Adrenal gland (tissue), 12 donors: ENCODE results near the gene STON2. TPM values are rescaled to one million over a fixed set of nuclear protein-coding genes. Genes with fewer than 3 reads are reported as not detected.

Experiments
- DNase-seq, 7 donors: peaks; one replicate each; pipeline ENCODE4 v3.0.0-alpha.2; 2019 to 2020
- H3K27ac ChIP-seq, 5 donors: fragments of 200-600 bp; sonication (generic) in 4 of 5; 1 replicate in 3 of 5; 2 replicates in 2 of 5; pipeline versions ENCODE4 v1.5.1 to v1.8.0; 2016 to 2020; ENCODE audit warnings: mild to moderate bottlenecking in 1 of 5
- H3K27me3 ChIP-seq: fragments of 200-600 bp; 2 replicates; pipeline ENCODE4 v1.8.0; 2021
- H3K36me3 ChIP-seq, 2 donors: fragments of 200-600 bp; replicated peaks in 1 of 2; 1 replicate in 1 of 2; 2 replicates in 1 of 2; pipeline versions ENCODE4 v1.5.1 to v1.8.0; 2018 to 2022
- H3K4me1 ChIP-seq, 2 donors: fragments of 200-600 bp; replicated peaks in 1 of 2; 1 replicate in 1 of 2; 2 replicates in 1 of 2; pipeline versions ENCODE4 v1.5.1 to v1.8.0; 2018 to 2021
- H3K4me3 ChIP-seq, 4 donors: fragments of 200-600 bp; sonication (generic) in 3 of 4; one replicate each; pipeline ENCODE4 v1.5.1; 2016 to 2018
- H3K9me3 ChIP-seq, 3 donors: fragments of 200-600 bp; sonication (generic) in 1 of 3; replicated peaks in 1 of 3; 1 replicate in 2 of 3; 2 replicates in 1 of 3; pipeline versions ENCODE4 v1.5.1 to v1.8.0; 2016 to 2021
- CTCF ChIP-seq, 6 experiments: fragments of 450-650 bp in 4 of 6; fragments of 200-600 bp in 2 of 6; sonication (generic) in 1 of 6; IDR thresholded peaks; 1 replicate in 5 of 6; 2 replicates in 1 of 6; pipeline versions ENCODE4 v1.5.1 to v1.8.0; 2016 to 2021; ENCODE audit warnings: antibody characterized with exemption in 6 of 6, mild to moderate bottlenecking in 2 of 6, moderate library complexity in 1 of 6
- POLR2A ChIP-seq, 2 donors: fragments of 450-650 bp; IDR thresholded peaks; one replicate each; pipeline ENCODE4 v1.6.1; 2017; ENCODE audit warnings: antibody characterized with exemption in 2 of 2, mild to moderate bottlenecking in 2 of 2, moderate library complexity in 1 of 2
- WGBS, 4 donors: extraction: QIAGEN DNeasy Blood & Tissue Kit in 2 of 4; methylation state at CpG; one replicate each; pipeline versions ENCODE4 v1.1.5 to v1.1.7; 2013 to 2017; 5-methylcytosine and 5-hydroxymethylcytosine counted together
- intact Hi-C, 2 donors: fragments of 100-400 bp; cut with DNase I; formaldehyde crosslinking; loops; one replicate each; pipeline versions ENCODE4 v1.14.1 to v1.15.0; 2022 to 2023
- polyA plus RNA-seq, 3 donors: library from polyadenylated mRNA; stranded (reverse); fragments of 200-250 nt in 2 of 3; fragments of 350-450 nt in 1 of 3; fragmentation: Illumina TruSeq in 1 of 3; extraction: RNeasy Lipid Tissue Mini Kit (QIAGEN cat#74804) in 1 of 3; gene quantifications; one replicate each; pipeline ENCODE4 v1.2.3, GENCODE V29; 2013 to 2014
- total RNA-seq, 9 donors: library from RNA; depleted of rRNA in 4 of 9; stranded (reverse); fragments of >200 nt in 4 of 9; fragments of 120-200 nt in 1 of 9; fragmentation: NEBNext Ultra II Directional in 1 of 9; extraction: Animal tissue kit (Norgen Biotek cat#: 25700) in 1 of 9; gene quantifications; one replicate each; pipeline versions ENCODE4 v1.1.0 to v1.2.4, GENCODE V29; 2013 to 2023
- donor health status: healthy with polysubstance abuse.
- donor health status: Bipolar disorder and iron deficiency.
- donor health status: DM: yes; HTN: yes; CAD: no.
- donor health status: DM: no; HTN: no; CAD: no.
- donor health status: DM: no; HTN: no; CAD: no.
- donor health status: DM: yes; HTN: yes; CAD: no.

The STON2 gene
- total and polyA plus RNA-seq, 12 donors, result 0.62 to 15.4 (median 6.7) TPM

- WGBS, 4 donors, result 35 to 45% (median 40%) methylated on average over 7 of the region's 7 CpGs
- peak in 5 of 7 donors; percentile 17 to 47 (median 38) for DNase-seq
Observed at GRCh38 chr14:81269100-81269978, 130.8 kb downstream of the STON2 start.

GRCh38 chr14:81268016-81268416 is 132.1 kb downstream of the STON2 start:
- Histone ChIP-seq H3K36me3 (no peaks in the 10 kb centered on the region), H3K9me3 (no peaks in the 10 kb centered on the region), H3K27me3 (no peaks in the 10 kb centered on the region), H3K4me3 (no peak overlapping the region), H3K27ac (no peak overlapping the region), H3K4me1 (peaks cover 0 to 6% of the 10 kb centered on the region in 2 donors)
- TF ChIP-seq CTCF (IDR thresholded peaks at IDR 0.05) (no peak), POLR2A (IDR thresholded peaks at IDR 0.05) (no peak)
- intact Hi-C loops, result no loop called here
- DNase-seq, result no peak
- WGBS, 4 donors, result 41 to 58% (median 57%) methylated on average over 3 of the region's 3 CpGs

More at GRCh38 chr14:81269100-81269978, 130.8 kb downstream of the STON2 start:
- Histone ChIP-seq H3K36me3 (no peaks in the 10 kb centered on the region), H3K4me3 (no peak overlapping the region), H3K27me3 (no peaks in the 10 kb centered on the region), H3K27ac (no peak overlapping the region), H3K4me1 (peaks cover 0 to 6% of the 10 kb centered on the region in 2 donors), H3K9me3 (no peaks in the 10 kb centered on the region)
- intact Hi-C loops, result no loop called here
- TF ChIP-seq CTCF (IDR thresholded peaks at IDR 0.05) (peak; percentile 57 to 89 (median 86)), POLR2A (IDR thresholded peaks at IDR 0.05) (no peak)

- H3K4me1 ChIP-seq, result peaks cover 0 to 6% of the 10 kb centered on the region in 2 donors
- no peaks in the 10 kb centered on the region for H3K27me3 ChIP-seq
- no peaks in the 10 kb centered on the region for H3K9me3 ChIP-seq
- no peak overlapping the region for H3K4me3 ChIP-seq
- no peak for DNase-seq
- intact Hi-C loops, result no loop called here
- H3K36me3 ChIP-seq, result no peaks in the 10 kb centered on the region
- TF ChIP-seq CTCF (IDR thresholded peaks at IDR 0.05) (no peak), POLR2A (IDR thresholded peaks at IDR 0.05) (no peak)
- H3K27ac ChIP-seq, result no peak overlapping the region
- WGBS, 4 donors, result 75 to 89% (median 80%) methylated on average over 3 of the region's 3 CpGs
Observed at GRCh38 chr14:81265636-81266169, 134.4 kb downstream of the STON2 start.

GRCh38 chr14:81264671-81265070 is 135.5 kb downstream of the STON2 start:
- WGBS, 4 donors, result 76 to 90% (median 84%) methylated on average over 1 of the region's 1 CpG
- H3K4me1 ChIP-seq, result peaks cover 0 to 2% of the 10 kb centered on the region in 2 donors
- intact Hi-C loops, result no loop called here
- H3K36me3 ChIP-seq, result no peaks in the 10 kb centered on the region
- H3K9me3 ChIP-seq, result no peaks in the 10 kb centered on the region
- H3K4me3 ChIP-seq, result no peak overlapping the region
- no peak for DNase-seq
- H3K27me3 ChIP-seq, result no peaks in the 10 kb centered on the region
- TF ChIP-seq CTCF (IDR thresholded peaks at IDR 0.05) (no peak), POLR2A (IDR thresholded peaks at IDR 0.05) (no peak)
- H3K27ac ChIP-seq, result no peak overlapping the region
